Cardiac atrium fibroblast (primary cell): ENCODE results near the gene CHD3. TPM values are rescaled to one million over a fixed set of nuclear protein-coding genes. Genes with fewer than 3 reads are reported as not detected.

Experiments used
- total RNA-seq: library from RNA; depleted of rRNA; stranded (reverse); fragments of >200 nt; gene quantifications from 2 replicates; pipeline ENCODE4 v1.2.3, GENCODE V29; 2015

Gene CHD3
- 64.0 and 75.8 TPM in 2 replicates for total RNA-seq

DNA sequence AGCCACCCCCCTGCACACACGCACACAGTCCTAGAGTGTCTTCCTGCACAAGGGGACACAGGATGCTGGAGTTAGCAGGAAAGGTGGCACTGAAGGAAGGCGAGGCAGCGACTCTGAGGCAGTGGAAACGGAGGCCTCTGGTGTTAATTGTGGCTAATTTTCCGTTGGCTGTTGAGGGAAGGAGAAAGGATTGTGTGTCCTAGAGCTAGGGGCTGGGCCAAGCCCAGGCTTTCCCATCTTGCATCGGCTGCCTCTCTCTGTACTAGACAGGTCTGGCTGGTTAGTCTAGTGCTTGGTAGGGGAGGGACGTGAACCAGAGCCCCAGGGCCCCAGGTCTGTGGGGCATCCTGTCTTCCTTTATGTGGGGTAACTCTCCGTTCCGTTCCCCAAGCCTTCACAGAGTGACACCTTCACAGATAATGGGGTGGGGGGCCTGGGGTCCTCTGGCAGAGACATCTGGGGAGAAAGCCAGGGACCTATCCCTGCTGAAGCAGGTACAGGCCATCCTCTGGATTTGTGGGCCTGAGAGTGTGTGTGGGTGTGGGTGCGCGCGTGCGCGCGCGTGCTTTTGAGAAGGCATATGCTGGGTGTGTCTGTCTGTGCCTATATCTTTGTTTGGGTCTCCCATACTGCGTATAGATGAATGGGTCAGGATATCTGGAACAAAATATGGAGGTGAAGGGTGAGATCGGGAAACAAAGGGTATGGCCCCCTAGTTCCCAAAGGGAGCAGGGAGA lies at the start of gene CHD3:
Gene CHD3 (plus strand): TSS at position 606 of the 737 bp plus-strand sequence. CDS start 212 bp downstream, outside the sequence.

DNA sequence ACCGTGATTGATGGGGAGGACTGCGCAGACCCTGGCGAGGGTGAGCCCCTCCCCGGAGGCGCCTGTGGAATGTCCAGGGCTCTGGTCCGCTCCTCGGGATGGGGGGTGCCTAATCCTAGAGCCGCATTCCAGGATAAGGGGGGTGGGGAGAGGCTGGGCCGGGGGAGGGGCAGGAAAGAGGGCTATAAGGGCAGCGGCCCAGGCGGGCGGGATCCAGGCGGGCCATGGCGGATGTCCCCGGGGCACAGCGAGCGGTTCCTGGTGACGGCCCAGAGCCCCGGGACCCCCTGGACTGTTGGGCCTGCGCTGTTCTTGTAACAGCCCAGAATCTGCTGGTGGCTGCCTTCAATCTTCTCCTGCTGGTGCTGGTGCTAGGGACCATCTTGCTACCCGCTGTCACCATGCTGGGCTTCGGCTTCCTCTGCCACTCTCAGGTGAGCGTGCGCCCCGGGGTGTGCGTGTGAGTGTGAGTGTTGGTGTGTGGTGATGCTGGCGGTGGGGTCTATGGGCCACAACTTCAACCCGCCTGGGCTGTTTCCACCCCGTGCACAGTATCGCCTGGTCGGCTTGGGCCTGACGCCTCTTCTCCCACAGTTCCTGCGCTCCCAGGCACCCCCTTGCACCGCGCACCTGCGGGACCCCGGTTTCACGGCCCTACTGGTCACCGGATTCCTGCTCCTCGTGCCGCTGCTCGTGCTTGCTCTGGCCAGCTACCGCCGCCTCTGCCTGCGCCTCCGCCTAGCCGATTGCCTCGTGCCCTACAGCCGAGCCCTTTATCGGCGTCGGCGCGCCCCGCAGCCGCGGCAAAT lies 33.5 kb upstream of the CHD3 start, which contains the start of gene TMEM88:
Gene TMEM88 (plus strand): TSS at position 216 of the 809 bp plus-strand sequence. CDS start 9 bp downstream, at position 225.

DNA sequence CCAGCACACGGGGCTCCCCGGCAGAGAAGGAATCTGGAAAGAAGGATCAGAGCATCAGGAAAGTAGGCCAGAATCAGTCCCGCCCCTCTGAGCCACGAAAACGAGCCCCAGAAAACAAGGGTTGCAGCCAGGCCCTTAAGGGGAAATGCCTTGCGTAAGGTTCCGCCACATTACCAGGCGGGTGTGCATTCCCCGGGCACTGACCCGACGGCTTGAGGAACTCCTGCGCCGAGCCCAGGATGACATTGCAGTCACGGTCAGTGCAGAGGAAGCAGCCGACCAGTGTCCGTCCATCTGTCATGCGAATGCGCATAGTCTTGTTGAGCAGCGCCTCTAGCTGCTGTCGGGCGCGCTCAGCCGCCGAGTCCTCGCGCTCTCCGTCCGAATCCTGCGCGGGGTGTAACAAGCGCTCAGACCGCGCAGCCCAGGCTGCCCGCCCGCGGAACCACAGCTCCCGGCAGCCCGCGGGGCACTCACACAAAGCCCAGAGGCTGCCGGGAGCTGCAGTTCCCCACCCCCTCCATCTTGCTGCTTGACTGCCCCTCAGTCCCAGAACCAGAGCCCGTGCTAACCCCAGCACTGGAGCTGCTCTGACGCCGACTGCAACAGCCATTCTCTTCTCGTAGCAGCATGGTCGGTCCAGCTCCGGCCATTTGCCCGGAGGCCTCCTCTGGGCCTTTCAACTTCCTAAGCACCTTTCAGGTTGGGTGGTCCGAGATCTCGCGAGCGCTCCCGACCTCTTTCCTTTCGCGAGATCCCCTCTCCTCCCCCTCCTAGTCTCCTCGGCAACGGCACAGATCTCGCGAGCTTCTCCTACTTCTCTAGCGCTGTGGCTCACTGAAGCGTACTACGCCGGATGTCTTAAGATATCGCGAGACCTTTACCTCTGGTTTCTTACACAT lies 31.5 kb upstream of the CHD3 start, which contains the start of gene NAA38:
Gene NAA38 (minus strand): TSS at position 749 of the 902 bp plus-strand sequence. CDS start 96 bp downstream, at position 653.

DNA sequence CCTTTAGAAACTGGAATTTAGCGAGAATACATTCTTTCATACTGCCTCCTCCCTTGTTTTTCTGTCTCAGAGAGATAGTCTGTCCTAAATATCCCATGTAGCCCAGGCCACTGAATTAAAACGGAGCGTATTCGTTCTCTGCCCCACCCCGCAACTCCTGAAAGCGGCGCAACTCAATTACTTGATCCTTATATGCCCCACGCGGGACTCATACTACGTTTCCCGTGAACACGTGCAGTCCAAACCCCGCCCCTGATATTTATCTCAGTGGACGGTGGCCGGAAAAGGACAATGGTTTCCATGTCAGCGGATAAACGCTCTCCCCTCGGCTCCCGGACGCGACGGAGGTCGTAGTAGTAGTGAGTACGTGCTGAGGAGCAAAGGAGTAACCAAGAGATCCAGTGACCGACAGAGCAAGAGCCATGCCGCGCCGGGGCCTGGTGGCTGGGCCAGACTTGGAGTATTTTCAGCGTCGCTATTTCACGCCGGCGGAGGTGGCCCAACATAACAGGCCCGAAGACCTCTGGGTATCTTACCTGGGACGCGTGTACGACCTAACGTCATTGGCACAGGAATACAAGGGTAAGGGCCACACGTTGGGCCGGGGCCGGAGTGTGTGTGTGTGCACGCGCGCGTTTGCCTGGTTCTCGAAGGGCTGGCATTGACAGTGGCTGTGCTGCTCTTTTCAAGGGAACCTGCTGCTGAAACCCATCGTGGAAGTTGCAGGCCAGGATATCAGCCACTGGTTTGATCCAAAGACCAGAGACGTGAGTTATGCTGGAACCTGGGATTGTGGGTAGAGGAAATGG lies 30.7 kb upstream of the CHD3 start, which contains the start of gene CYB5D1:
Gene CYB5D1 (plus strand): TSS at position 291 of the 809 bp plus-strand sequence. CDS start 132 bp downstream, at position 423.

DNA sequence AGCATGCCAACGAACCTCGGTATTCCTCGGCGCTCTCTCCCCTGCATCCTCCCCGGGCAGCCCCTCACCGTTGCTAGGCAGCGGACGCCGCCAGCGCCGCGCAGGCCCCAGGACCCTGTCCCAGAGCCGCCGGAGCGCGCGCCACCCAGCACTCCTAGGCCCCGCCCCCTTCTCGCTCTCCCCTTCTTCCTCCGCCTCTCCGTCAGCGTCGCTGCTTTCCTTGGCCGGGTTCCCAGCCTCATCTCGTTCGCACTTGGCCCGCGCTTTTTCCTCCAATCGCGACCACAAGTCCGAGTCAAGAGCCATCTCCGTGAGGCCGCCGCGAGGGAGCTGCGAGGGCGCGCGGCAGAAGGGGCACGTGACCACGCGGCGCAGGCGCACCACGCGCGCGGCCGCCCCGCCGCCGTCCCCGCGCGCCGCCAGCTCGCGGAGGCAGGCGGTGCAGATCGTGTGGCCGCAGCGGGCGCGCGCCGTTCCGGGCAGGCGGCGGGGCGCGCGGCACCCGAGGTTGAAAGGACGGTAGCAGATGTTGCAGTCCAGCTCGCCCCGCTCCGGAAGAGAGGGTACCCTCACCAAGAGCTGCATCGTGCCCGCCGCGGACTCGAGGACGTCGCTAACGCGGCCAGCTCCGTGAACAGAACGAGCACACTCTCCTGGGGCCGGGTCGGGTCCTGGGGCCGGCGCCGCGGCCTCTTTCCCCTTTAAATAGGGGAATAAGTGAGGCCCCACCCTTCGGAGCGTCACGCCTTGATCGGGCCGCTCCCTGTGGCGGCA lies 27.2 kb downstream of the CHD3 start, which contains the start of gene RNF227:
Gene RNF227 (minus strand): TSS at position 679 of the 774 bp plus-strand sequence. CDS start 94 bp downstream, at position 585.

DNA sequence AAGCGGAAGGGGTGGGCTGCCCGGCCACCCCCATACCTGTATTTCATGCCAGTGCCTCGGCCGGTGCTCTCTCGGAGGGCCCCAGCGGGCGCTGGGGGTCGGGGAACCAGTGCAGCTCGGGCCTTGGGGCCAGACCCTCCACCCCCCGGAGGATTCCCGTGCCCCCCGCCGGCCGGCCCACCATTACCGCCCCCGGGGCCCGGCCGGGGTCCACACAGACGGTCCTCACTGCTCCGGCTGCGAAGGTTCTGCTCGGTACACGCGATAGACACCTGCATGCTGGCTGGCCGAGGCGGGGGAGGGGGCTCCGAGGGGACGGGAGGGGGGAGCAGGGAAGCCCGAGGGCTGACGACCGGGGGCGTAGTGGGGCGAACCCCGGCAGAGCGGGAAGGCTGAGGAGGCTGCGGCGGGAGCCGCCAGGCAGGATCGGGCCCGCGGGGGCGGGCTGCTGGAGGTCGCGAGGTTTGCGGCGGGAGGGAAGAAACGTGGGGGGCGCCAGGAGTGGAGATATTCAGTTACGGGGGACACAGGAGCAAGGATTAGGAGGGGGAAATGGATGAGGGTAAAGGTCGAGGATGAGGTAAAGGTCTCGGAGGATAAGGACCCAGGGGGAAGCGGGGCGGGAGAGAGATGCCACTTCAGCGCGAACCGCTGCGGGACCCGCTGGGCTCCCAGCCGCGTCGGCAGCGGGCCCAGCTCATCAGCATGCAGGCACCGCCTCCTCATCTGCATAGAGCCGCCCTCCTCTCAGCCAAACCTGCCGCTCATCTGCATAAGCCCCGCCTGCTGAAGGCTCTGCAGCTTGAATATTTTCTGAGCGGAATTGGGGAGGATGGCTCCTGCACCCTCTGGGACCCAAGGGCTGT lies 40.8 kb downstream of the CHD3 start, which contains the start of gene KCNAB3:
Gene KCNAB3 (minus strand): TSS at position 699 of the 866 bp plus-strand sequence. CDS start 421 bp downstream, at position 278.

DNA sequence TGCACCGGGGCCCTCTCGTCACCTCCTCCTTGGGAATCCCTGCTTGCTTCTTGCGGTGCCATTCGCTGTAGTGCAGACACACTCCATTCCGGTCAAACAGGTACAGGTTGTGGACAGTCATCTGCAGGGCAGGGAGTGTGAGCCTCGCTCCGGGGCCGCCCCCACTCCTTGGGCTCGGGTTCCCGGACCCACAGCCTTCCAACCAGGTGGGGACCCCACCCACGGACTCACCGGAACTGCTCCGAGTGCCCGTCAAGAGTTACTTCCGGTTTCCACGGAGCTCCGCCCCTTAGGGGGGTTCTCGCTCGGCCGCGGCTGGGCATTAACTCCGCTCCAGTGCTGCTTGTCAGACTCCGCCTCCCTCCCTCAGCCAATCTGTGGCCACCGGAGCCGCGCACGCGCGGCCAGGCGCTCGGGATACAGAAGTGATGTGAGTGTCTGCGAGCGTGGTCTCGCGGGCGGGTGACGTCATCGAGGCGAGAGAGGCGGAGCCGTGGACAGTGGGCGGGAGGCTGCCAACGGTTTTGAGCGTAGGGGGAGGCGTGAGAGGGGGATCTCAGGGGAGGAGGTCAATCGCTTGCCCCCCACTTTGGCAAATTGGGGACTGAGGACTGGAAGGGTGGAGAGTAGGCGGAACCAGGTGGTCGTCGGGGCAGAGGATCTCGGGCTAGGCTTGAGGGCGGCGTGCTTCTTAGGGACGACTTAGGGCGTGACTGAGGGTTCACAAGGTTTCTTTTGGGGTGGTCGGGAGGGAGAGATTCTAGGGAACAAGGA lies 43.3 kb downstream of the CHD3 start, which contains the start of the genes CNTROB and TRAPPC1:
Gene CNTROB (plus strand): TSS at position 498 of the 774 bp plus-strand sequence. CDS start 874 bp downstream, outside the sequence.
Gene TRAPPC1 (minus strand): TSS at position 238 of the 774 bp plus-strand sequence. CDS start 117 bp downstream, at position 121.

Other genes starting within 250 kb of the CHD3 start
- gene ATP1B2, start 237.9 kb upstream of the CHD3 start, total RNA-seq, result 2.9 TPM in 1 of 2 replicates, not detected in the other
- 42.1 and 51.4 TPM in 2 replicates for gene TP53, start 201.3 kb upstream of the CHD3 start, total RNA-seq
- gene WRAP53, start 200.3 kb upstream of the CHD3 start, total RNA-seq, result 4.7 and 7.9 TPM in 2 replicates
- gene EFNB3, start 183.6 kb upstream of the CHD3 start, total RNA-seq, result 6.6 and 7.0 TPM in 2 replicates
- 2.3 and 6.3 TPM in 2 replicates for gene DNAH2, start 171.0 kb upstream of the CHD3 start, total RNA-seq
- gene KDM6B, start 54.6 kb upstream of the CHD3 start, total RNA-seq, result 3.2 and 7.6 TPM in 2 replicates
- 0.72 TPM in 1 of 2 replicates, not detected in the other for gene TMEM88, start 33.7 kb upstream of the CHD3 start, total RNA-seq
- gene NAA38, start 31.2 kb upstream of the CHD3 start, total RNA-seq, result 110 and 113 TPM in 2 replicates
- 7.6 and 8.1 TPM in 2 replicates for gene CYB5D1, start 30.8 kb upstream of the CHD3 start, total RNA-seq
- gene RNF227, start 27.5 kb downstream of the CHD3 start, total RNA-seq, result 0.72 and 1.1 TPM in 2 replicates
- 0.18 TPM in 1 of 2 replicates, not detected in the other for gene KCNAB3, start 41.1 kb downstream of the CHD3 start, total RNA-seq
- gene TRAPPC1, start 43.2 kb downstream of the CHD3 start, total RNA-seq, result 33.4 and 51.2 TPM in 2 replicates
- gene CNTROB, start 43.4 kb downstream of the CHD3 start, total RNA-seq, result 15.0 and 24.1 TPM in 2 replicates
- gene GUCY2D, start 113.8 kb downstream of the CHD3 start, total RNA-seq, result not detected in 2 replicates
- gene ALOX15B, start 150.3 kb downstream of the CHD3 start, total RNA-seq, result 0.16 and 0.36 TPM in 2 replicates
- gene ALOX12B, start 198.9 kb downstream of the CHD3 start, total RNA-seq, result not detected in 2 replicates
- not detected in 2 replicates for gene ALOXE3, start 229.7 kb downstream of the CHD3 start, total RNA-seq
- gene HES7, start 235.3 kb downstream of the CHD3 start, total RNA-seq, result not detected in 2 replicates